AG09319 (cell line): ENCODE measurements around the gene SYT14.
"Not testable (repeated sequence)": the region's sequence is repeated elsewhere in the genome, so short reads cannot be mapped to it uniquely, and the experiment has no call there.

ENCODE experiments used
- DNase-seq: peaks from one replicate; pipeline ENCODE4 v3.0.0-alpha.2; 2010; ENCODE audit warnings: low read depth; ENCODE audit errors: extremely low read depth
- TF ChIP-seq, protein P1 (sequence below): IDR thresholded peaks from 2 replicates; pipeline ENCODE4 v1.5.1; 2011; ENCODE audit warnings: low read depth, mild to moderate bottlenecking, inconsistent platforms, low read length, moderate library complexity

SYT14 gene

DNA sequence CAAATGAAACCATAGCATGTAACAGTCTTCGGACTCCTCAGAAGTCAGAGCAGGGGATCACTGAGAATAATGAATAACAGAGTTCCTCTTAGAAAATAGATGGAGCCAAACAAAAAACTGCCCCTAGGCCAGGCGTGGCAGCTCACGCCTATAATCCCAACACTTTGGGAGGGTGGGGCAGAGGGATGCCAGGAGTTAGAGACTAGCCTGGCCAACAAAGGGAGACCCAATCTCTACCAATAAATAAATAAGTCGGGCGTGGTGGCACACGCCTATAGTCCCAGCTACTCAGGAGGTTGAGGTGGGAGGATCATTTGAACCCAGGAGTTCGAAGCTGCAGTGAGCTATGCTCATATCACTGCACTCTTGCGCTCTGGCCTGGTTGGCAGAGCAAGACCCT, 236.1 kb downstream of the SYT14 start:
- TF ChIP-seq, protein P1, sequence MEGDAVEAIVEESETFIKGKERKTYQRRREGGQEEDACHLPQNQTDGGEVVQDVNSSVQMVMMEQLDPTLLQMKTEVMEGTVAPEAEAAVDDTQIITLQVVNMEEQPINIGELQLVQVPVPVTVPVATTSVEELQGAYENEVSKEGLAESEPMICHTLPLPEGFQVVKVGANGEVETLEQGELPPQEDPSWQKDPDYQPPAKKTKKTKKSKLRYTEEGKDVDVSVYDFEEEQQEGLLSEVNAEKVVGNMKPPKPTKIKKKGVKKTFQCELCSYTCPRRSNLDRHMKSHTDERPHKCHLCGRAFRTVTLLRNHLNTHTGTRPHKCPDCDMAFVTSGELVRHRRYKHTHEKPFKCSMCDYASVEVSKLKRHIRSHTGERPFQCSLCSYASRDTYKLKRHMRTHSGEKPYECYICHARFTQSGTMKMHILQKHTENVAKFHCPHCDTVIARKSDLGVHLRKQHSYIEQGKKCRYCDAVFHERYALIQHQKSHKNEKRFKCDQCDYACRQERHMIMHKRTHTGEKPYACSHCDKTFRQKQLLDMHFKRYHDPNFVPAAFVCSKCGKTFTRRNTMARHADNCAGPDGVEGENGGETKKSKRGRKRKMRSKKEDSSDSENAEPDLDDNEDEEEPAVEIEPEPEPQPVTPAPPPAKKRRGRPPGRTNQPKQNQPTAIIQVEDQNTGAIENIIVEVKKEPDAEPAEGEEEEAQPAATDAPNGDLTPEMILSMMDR: no peak
- no peak for DNase-seq

DNA sequence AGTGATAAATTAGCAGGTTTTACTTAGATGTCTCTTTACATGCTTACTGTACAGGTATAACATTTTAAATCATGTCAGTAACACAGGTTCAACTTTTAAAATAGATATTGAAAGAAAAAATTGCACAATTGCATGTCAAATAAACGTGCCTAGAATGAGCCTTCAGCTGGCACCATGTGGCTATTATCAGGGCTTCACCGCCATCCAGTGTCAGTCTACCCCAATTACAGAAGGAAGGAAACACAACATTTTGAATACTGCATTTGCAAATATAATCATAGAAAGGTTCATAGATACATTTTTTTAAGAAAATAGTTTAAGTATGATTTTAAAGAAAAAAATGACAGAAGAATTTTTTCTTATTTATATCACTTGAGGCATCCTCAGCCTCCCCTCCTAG, 247.0 kb downstream of the SYT14 start:
- DNase-seq: no peak
- TF ChIP-seq, protein P1: no peak

DNA sequence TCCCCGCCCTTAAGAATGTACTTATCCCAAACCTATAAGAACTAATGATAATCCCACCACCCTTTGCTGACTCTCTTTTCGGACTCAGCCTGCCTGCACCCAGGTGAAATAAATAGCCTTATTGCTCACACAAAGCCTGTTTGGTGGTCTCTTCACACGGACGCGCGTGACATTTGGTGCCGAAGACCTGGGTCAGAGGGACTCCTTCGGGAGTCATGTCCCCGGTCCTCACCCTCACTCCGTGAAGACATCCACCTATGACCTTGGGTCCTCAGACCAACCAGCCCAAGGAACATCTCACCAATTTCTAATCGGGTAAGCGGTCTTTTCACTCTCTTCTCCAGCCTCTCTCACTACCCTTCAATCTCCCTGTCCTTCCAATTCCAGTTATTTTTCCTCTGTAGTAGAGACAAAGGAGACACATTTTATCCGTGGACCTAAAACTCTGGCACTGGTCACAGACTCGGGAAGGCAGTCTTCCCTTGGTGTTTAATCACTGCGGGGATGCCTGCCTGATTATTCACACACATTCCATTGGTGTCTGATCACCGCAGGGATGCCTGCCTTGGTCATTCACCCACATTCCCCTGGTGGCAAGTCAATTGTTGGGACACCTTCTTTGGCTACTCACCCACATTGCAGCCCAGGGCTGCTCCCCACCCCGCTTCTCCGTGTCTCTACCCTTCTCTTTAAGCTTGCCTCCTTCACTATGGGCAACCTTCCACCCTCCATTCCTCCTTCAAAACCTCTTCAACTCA, 250.0 kb downstream of the SYT14 start:
- DNase-seq: peak; percentile 2

DNA sequence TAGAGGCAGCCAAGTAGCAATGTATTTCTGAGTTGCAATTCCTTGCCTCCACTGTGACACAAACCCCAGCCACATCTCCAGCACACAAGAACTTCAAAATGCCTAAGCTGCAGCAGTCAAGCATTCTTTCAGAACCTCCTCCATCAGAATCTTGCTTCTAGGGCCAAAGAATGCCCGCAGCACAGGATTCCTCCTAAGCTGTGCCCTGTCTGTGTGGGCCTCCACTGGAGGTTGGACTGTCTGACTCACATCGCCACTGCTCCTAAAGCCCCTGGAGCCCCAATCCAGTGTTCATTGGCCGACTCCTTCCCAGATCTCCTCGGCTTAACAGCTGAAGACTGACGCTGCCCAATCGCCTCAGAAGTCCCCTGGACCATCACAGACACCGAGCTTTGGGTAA, 251.4 kb downstream of the SYT14 start:
- DNase-seq: no peak
- TF ChIP-seq, protein P1: no peak

DNA sequence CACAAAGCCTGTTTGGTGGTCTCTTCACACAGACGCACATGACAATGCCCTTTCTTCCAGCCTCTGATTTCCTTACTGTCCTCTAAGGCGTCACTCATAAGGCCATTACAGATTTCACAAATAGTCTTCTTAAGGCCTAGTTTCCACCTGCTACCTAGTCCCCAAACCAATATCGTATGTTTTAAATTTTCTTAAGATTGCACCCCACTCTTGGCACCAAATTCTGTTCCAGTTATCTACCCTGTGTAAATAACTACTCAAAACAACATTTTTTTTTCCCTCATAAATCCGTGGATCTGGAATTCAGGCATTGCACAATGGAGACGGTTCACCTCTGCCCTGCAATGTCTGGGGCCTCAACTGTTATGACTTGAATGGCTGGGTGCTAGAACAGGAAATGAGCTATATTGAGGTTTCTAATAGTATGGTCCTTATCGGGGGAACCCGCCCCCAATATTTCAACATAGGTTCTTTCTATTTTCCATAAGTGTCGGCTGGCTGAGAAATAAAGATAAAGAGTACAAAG, 257.7 kb downstream of the SYT14 start:
- TF ChIP-seq, protein P1: no peak
- no peak for DNase-seq

DNA sequence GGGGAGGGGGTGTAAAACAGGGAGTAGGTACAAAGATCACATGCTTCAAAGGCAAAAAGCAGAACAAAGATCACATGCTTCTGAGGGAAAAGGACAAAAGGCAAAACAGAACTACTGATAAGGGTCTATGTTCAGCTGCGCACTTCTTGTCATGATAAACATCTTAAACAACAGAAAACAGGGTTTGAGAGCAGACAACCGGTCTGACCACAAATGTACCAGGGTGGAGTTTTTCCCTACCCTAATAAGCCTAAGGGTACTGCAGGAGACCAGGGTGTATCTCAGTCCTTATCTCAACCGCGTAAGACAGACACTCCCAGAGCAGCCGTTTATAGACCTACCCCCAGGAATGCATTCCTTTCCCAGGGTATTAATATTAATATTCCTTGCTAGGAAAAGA, 258.2 kb downstream of the SYT14 start:
- DNase-seq: not testable (repeated sequence)

DNA sequence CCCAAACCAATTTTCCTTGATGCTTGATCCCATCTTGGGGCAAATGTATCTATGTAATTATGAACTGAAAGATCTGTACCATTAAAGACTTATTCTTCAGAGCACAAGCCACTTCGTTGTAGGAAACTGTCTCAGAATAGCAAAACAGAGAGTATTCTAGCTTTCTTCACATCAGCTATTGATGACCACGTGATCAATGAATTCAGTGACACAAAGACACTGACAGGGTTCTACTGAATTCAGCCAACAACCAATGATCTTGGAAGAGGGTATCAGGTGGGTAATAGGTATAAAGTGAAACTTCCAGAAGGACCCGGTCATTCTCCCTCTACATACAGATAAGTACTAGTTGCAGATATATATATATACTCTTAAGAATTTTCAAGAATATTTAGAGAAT, 260.8 kb downstream of the SYT14 start:
- DNase-seq: no peak
- TF ChIP-seq, protein P1: no peak

DNA sequence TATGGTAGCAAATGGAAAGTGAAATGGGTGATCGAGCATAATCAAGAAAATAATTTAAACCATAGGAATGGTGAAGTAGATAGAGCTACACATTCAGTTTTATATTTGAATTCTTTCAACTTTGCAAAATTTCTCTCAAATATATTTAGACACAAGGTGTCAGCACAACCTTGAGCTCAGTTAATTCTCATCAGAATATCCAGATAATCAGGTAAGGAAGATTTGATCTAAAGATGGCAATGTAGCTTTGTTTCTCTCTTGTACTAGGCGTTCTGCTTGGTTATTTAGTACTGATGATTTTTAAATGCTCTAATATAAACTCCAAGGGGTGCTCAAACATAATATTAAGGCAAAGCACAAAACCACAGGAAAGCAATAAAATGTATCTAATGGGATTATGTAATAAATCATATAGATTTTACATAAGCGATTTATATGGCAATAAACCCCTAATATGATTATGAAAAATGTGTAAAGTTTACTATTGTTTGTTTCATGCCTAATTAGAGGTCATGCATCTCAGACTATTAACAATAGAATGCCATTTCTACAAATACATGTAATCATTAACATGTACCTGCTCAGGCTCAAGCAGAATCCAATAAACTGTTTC, 262.2 kb downstream of the SYT14 start:
- no peak for DNase-seq
- TF ChIP-seq, protein P1: no peak
